Dendritic cell treated with granulocyte-macrophage colony-stimulating factor and Interleukin-4, amounts not matched to agents 40 ng/mL and 50 ng/mL, for 4 days (primary cell): ENCODE measurements around the gene CD55.

ENCODE experiments used
- H3K27ac Mint-ChIP-seq: one replicate; pipeline ENCODE4 v1.8.0; 2022; ENCODE audit warnings: mild to moderate bottlenecking, mixed read lengths
- H3K27me3 Mint-ChIP-seq: one replicate; pipeline ENCODE4 v1.8.0; 2022; ENCODE audit warnings: mild to moderate bottlenecking, mixed read lengths
- H3K36me3 Mint-ChIP-seq: one replicate; pipeline ENCODE4 v1.8.0; 2022; ENCODE audit warnings: low read depth, mixed read lengths
- H3K4me1 Mint-ChIP-seq: one replicate; pipeline ENCODE4 v1.8.0; 2022; ENCODE audit warnings: low read depth, mixed read lengths
- H3K4me3 Mint-ChIP-seq: one replicate; pipeline ENCODE4 v1.8.0; 2022; ENCODE audit warnings: mild to moderate bottlenecking, moderate library complexity, mixed read lengths
- H3K9me3 Mint-ChIP-seq: one replicate; pipeline ENCODE4 v1.8.0; 2022; ENCODE audit warnings: mixed read lengths
- intact Hi-C: fragments of 100-400 bp; cut with micrococcal nuclease; formaldehyde crosslinking; loops from one replicate; pipeline ENCODE4 v1.15.0; 2022

CD55 gene, protein sequence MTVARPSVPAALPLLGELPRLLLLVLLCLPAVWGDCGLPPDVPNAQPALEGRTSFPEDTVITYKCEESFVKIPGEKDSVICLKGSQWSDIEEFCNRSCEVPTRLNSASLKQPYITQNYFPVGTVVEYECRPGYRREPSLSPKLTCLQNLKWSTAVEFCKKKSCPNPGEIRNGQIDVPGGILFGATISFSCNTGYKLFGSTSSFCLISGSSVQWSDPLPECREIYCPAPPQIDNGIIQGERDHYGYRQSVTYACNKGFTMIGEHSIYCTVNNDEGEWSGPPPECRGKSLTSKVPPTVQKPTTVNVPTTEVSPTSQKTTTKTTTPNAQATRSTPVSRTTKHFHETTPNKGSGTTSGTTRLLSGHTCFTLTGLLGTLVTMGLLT

DNA sequence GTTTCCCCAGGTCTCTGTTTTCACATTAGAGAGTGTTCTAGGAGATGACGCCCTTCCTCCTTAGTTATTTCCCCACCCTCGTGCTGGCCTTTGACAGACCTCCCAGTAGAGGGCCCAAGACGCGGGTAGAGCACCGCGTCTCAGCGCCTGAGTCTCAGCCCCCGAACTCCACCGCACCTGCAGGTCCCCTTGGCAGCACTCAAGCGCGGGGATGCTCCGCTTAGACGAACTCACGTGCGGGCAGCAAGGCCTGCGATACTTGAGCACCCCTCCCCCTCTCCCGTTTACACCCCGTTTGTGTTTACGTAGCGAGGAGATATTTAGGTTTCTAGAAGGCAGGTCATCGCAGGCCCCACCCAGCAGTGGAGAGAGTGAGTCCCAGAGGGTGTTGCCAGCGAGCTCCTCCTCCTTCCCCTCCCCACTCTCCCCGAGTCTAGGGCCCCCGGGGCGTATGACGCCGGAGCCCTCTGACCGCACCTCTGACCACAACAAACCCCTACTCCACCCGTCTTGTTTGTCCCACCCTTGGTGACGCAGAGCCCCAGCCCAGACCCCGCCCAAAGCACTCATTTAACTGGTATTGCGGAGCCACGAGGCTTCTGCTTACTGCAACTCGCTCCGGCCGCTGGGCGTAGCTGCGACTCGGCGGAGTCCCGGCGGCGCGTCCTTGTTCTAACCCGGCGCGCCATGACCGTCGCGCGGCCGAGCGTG is at the start of gene CD55:
Gene CD55 (plus strand): TSS at position 600 of the 711 bp plus-strand sequence. CDS start 88 bp downstream, at position 688.
- Mint-ChIP-seq H3K36me3 (peaks cover 27% of the 10 kb centered on the region), H3K27ac (peak within 1 kb of the TSS; percentile 95), H3K4me3 (peak within 1 kb of the TSS; percentile 77), H3K27me3 (no peaks in the 10 kb centered on the region), H3K9me3 (no peaks in the 10 kb centered on the region), H3K4me1 (peaks cover 42% of the 10 kb centered on the region)
- intact Hi-C loops, result loop anchor here (1.0 to 10.0 kb wide), 3 partner anchors 11 to 66 kb away; no protein-coding TSS in a partner anchor

- intact Hi-C loops, result no loop called here
- no peak overlapping the region for H3K27ac Mint-ChIP-seq
- peaks cover 6% of the 10 kb centered on the region for H3K4me1 Mint-ChIP-seq
- H3K4me3 Mint-ChIP-seq, result no peak overlapping the region
- no peaks in the 10 kb centered on the region for H3K36me3 Mint-ChIP-seq
- no peaks in the 10 kb centered on the region for H3K27me3 Mint-ChIP-seq
- no peaks in the 10 kb centered on the region for H3K9me3 Mint-ChIP-seq
Observed at GRCh38 chr1:207274882-207275281, 46.6 kb upstream of the CD55 start.

DNA sequence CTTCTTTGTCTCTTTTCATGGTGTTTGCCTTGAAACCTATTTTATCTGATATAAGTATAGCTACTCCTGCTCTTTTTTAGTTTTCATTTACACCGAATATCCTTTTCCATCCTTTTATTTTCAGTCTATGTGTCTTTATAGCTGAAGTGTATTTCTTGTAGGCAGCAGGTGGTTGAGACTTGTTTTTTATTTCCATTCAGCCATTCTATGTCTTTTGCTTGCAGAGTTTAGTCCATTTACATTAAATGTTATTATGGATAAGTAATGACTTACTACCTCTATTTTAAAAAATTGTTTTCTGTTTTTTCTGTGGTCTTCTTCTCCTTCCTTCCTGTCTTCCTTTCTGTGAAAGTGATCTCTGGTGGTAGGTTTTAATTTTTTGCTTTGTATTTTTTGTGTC is 45.0 kb upstream of the CD55 start:
- Mint-ChIP-seq H3K4me3 (no peak overlapping the region), H3K9me3 (no peaks in the 10 kb centered on the region), H3K27me3 (no peaks in the 10 kb centered on the region), H3K27ac (no peak overlapping the region), H3K36me3 (no peaks in the 10 kb centered on the region), H3K4me1 (peaks cover 7% of the 10 kb centered on the region)
- intact Hi-C loops, result no loop called here

DNA sequence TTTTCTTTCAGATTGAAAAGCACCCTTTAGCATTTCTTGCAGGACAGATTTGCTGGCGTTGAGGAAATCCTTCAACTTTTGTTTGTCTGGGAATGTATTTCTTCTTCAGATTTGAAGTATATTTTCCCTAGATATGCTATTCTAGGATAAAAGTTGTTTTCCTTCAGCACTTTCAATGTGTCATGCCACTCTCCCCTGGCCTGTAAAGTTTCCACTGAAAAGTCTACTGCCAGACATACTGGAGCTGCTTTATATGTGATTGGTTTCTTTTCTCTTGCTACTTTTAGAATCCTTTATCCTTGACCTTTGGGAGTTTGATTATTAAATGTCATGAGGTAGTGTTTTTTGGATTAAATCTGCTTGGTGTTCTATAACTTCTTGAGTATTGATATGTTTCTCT is 44.2 kb upstream of the CD55 start:
- no peak overlapping the region for H3K27ac Mint-ChIP-seq

DNA sequence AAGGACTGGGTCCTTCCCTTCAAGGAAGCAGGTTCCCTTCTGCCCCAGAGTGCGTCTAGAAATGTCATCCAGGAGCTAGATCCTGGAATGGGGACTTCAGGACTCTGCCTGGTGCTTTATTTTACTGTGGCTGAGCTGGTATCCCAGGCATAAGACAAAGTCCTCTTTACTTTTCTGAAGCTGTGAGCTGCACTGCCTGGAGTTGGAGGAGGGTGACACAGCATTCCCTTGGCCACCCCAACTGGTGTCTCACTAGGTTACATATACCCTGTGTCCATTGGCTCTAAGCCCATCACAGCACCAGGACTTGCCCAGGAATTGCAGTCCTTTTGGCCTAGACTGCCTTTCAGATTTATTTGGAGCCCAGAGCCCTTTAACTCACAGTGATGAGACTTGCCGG is 41.8 kb upstream of the CD55 start:
- intact Hi-C loops, result no loop called here
- Mint-ChIP-seq H3K4me1 (peaks cover 22% of the 10 kb centered on the region), H3K27ac (no peak overlapping the region), H3K27me3 (no peaks in the 10 kb centered on the region), H3K9me3 (no peaks in the 10 kb centered on the region), H3K4me3 (no peak overlapping the region), H3K36me3 (no peaks in the 10 kb centered on the region)

More for the DNA sequence above, 44.2 kb upstream of the CD55 start:
- Mint-ChIP-seq H3K36me3 (no peaks in the 10 kb centered on the region), H3K4me3 (no peak overlapping the region), H3K27me3 (no peaks in the 10 kb centered on the region), H3K9me3 (no peaks in the 10 kb centered on the region), H3K4me1 (peaks cover 15% of the 10 kb centered on the region)
- intact Hi-C loops, result no loop called here

- Mint-ChIP-seq H3K27ac (no peak overlapping the region), H3K36me3 (no peaks in the 10 kb centered on the region), H3K9me3 (no peaks in the 10 kb centered on the region), H3K27me3 (no peaks in the 10 kb centered on the region), H3K4me3 (no peak overlapping the region), H3K4me1 (peaks cover 22% of the 10 kb centered on the region)
- intact Hi-C loops, result no loop called here
Observed at GRCh38 chr1:207280706-207281105, 40.8 kb upstream of the CD55 start.

- H3K27ac Mint-ChIP-seq, result peak overlapping the region; percentile 72
- intact Hi-C loops, result no loop called here
- no peaks in the 10 kb centered on the region for H3K9me3 Mint-ChIP-seq
- no peaks in the 10 kb centered on the region for H3K36me3 Mint-ChIP-seq
- no peak overlapping the region for H3K4me3 Mint-ChIP-seq
- H3K4me1 Mint-ChIP-seq, result peaks cover 20% of the 10 kb centered on the region
- H3K27me3 Mint-ChIP-seq, result no peaks in the 10 kb centered on the region
Observed at GRCh38 chr1:207282058-207282457, 39.4 kb upstream of the CD55 start.

DNA sequence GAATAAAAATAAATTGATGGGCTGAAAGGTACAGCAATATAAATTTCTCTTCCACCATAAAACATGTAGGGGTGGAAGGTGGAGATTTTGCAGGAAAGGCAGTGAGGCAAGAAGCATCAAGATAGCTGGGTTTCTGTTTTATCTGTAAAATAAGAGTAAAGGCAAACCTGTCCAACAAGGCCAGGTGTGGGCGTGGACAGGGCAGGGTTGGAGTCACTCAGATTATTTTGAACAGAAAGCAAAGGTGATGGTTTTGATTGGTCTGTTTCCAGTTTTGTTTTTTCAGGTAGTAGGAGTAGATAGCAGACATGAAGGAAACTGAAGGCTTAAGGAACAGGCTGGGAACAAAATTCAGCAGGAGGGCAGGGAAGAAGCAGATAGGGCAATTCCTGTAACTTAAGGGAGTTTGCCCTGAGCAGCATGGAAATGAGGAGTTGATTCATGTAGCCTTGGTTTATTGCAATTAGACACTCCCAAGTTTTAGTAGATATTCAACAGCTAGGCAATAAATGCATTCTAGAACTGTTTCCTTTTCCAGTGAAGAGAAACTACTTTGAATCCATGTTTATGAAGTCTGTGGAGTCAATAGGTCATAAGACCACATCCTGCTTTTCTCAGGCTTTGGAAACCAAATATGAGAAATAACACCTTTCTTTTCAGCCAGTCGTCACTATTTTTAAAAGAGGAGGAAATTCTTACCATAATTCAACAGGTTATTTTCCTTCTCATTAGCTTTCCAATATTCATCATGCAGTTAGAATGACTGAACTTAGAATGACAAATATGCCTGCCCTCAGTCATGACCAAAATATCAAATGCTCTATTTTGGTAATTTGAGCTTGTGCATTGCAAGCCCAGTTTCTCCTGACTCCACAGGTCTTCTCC is 38.7 kb upstream of the CD55 start:
- Mint-ChIP-seq H3K4me1 (peaks cover 16% of the 10 kb centered on the region), H3K36me3 (no peaks in the 10 kb centered on the region)

DNA sequence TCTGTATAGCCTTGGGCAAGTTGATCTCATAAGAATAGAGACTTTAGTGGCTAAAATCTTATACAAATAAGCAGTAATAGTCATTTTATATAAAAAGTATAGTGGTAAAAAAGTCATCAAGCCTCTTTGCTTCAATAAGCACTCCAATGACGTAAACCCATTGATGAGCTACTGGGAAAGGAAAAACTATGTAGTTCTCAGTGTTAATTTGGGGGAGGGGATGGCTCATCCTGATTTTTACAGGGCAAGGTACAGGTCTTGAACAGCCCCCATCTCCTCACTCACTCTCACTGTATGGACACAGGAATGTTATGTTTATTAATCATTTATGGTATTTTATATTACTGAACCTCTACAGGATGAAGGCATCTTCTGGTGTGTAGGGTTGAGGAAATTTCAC is 38.1 kb upstream of the CD55 start:
- no peak overlapping the region for H3K4me3 Mint-ChIP-seq
- intact Hi-C loops, result no loop called here
- H3K4me1 Mint-ChIP-seq, result peaks cover 16% of the 10 kb centered on the region
- H3K36me3 Mint-ChIP-seq, result no peaks in the 10 kb centered on the region
- no peaks in the 10 kb centered on the region for H3K27me3 Mint-ChIP-seq
- H3K27ac Mint-ChIP-seq, result no peak overlapping the region
- H3K9me3 Mint-ChIP-seq, result no peaks in the 10 kb centered on the region

More for the DNA sequence above, 38.7 kb upstream of the CD55 start:
- intact Hi-C loops, result no loop called here
- Mint-ChIP-seq H3K27ac (peak overlapping the region; percentile 72), H3K4me3 (no peak overlapping the region), H3K27me3 (no peaks in the 10 kb centered on the region), H3K9me3 (no peaks in the 10 kb centered on the region)

DNA sequence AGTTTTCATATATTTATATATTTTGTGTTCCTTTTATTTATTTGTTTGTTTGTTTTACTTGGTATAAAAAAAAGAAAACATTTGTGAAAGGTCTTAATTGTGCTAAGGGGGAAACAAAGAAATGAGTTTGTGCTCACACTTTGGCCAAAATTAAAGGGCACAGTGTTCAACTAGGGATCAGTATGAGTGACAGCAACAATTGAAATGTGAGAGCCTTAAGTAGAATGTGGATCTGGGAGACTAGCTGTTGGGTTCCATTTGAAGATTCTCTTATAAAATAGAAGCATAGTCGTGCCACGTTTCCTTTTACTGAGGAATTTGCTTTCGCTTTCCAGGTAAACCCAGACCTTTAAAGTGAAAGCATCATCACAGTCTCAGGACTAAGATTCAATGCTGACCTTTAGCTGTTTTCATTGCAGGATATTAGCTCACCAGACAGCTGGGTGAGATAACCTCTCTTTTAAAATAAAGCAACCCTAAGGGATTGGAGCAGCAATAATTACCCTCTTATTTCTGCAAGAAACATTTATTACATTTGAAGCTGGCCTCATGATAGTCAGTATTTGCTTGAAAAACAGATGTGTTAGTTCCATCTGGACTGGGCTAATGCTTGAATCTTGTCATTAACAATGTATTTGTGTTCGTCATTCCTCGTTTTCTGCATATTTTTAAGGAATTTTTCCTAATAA is 37.1 kb upstream of the CD55 start:
- intact Hi-C loops, result no loop called here
- peaks cover 18% of the 10 kb centered on the region for H3K4me1 Mint-ChIP-seq
- H3K4me3 Mint-ChIP-seq, result no peak overlapping the region
- H3K36me3 Mint-ChIP-seq, result no peaks in the 10 kb centered on the region
- no peaks in the 10 kb centered on the region for H3K27me3 Mint-ChIP-seq
- no peak overlapping the region for H3K27ac Mint-ChIP-seq
- no peaks in the 10 kb centered on the region for H3K9me3 Mint-ChIP-seq

DNA sequence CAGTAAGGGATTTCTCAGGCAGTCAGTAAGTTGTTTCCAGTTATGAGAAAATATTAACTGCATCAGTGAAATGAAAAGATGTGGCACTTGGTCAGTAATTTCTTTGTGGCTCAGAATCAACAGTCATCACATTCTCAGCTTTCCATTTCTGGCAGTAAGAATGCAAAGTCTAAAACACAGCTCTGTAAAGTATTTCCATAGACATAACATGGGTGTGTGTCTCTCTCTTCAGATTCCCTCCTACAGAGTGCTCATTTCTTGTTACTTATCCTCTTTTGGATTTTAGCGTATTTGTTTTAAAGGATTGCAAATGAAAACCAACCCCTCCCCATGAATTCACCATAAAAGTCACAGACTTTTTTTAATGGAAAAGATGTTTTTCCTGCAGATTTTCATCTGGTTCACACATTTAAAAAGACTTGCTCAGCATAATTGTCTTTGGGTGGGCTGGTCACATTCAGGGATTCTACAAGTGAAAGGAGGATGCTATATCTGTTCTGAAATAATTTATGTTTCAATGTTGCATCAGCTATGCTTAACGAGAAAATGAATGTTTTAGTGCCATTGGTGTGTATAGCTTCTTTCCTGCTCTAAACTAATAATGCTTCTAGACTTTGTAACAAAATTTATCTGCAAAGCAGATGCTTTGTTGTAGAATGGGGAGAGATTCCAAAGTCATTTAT is 34.6 kb upstream of the CD55 start:
- H3K4me3 Mint-ChIP-seq, result no peak overlapping the region

DNA sequence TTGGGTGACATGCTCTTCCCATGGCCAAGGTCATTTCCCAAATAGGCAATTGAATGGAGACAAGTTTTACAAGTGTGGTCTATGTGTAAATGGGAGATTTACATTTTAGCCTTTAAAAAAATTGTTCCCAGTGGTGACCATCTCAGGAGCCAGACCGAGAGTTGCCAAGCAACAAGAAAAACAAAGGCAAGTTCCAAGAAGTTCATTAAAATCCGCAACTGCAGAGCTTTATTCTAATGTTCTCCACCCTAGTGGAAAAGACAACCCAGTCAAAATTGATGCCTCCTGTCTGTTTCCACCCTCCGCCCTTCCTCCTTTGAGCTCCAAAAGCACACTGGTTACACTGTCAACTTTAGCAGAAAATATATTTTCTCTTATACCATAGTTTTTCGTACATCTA is 33.2 kb upstream of the CD55 start:
- intact Hi-C loops, result no loop called here
- Mint-ChIP-seq H3K36me3 (no peaks in the 10 kb centered on the region), H3K27me3 (no peaks in the 10 kb centered on the region), H3K4me1 (peaks cover 6% of the 10 kb centered on the region), H3K9me3 (peaks cover 15% of the 10 kb centered on the region), H3K4me3 (no peak overlapping the region), H3K27ac (no peak overlapping the region)

More for the DNA sequence above, 34.6 kb upstream of the CD55 start:
- Mint-ChIP-seq H3K27ac (no peak overlapping the region), H3K27me3 (no peaks in the 10 kb centered on the region), H3K9me3 (peaks cover 6% of the 10 kb centered on the region), H3K4me1 (peaks cover 17% of the 10 kb centered on the region), H3K36me3 (no peaks in the 10 kb centered on the region)
- intact Hi-C loops, result no loop called here

GRCh38 chr1:207289756-207290155 is 31.7 kb upstream of the CD55 start:
- Mint-ChIP-seq H3K9me3 (peaks cover 15% of the 10 kb centered on the region), H3K27me3 (no peaks in the 10 kb centered on the region), H3K36me3 (no peaks in the 10 kb centered on the region), H3K27ac (no peak overlapping the region), H3K4me3 (no peak overlapping the region), H3K4me1 (peaks cover 6% of the 10 kb centered on the region)
- intact Hi-C loops, result no loop called here
